ENCODE data around the gene FBXL5. TPM values are rescaled to one million over a fixed set of nuclear protein-coding genes. Genes with fewer than 3 reads are reported as not detected.

FBXL5 gene
- total RNA-seq, 1 donor from 2014 or later: 75.7 TPM

GRCh38 chr4:15568821-15569220 lies 86.3 kb downstream of the FBXL5 start:
- no peak for DNase-seq (ENCODE audit: extremely low read depth, low read depth, low spot score)

DNA sequence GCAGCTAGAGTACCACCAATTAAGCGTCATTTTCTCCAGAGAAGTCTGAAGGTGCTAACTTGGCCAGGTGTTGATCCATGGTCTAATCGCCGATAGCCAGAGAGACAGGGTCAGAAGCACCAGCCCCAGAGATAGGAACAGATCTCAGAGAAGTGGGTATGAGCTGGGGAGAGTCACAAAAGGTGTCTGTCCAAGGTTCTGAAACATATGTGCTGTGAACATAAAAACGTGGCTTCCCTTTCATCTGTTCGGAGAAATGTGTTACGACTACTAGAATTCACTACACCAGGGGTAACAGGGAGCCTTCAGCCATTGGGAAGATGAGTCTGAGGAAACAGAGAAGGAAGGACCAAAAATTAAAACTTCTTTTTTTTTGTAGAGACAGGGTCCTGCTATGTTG lies 91.3 kb downstream of the FBXL5 start:
- DNase-seq (ENCODE audit: extremely low read depth, low read depth, low spot score): no peak

DNA sequence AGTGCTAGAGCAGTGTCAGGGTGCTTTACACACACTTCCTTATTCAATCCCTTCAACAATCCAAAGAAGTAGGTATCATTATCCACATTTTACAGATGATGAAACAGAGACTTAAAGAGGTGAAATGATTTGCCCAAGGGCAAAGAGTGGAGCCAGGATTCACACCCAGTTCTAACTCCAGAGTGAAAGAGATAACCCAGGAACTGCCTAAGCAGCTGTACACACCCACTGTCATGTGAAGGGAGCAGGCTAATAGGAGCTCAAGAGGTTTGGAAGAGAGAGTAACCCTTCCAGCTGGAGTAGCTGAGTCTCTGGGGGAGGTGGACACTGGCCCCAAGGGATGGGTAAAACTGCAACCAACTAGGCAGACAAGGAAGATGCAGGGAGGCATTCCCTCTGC lies 92.5 kb downstream of the FBXL5 start:
- DNase-seq (ENCODE audit: extremely low read depth, low read depth, low spot score): no peak

- DNase-seq (ENCODE audit: extremely low read depth, low read depth, low spot score): no peak
These were observed 93.0 kb downstream of the FBXL5 start for GRCh38 chr4:15562114-15562513.

DNA sequence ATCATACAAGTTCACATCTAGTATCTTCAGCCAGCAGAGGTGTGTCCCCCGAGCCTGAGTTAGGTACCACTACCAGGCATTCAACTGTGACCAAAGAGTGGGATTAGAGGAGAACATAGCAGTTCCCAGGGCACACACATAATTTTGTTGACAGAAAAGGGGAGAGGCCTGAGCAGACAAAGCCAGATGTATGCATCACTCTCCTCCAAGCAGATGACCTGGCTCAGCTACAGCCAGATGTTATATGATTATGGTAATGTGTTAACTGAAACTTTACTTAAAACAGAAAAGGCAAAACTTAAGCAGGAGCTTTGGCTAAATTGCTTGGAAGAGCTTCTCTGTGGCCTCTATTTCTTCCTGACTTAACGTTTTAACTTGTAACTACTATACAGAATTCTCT lies 96.6 kb downstream of the FBXL5 start:
- DNase-seq (ENCODE audit: extremely low read depth, low read depth, low spot score): no peak

GRCh38 chr4:15557786-15558550 lies 97.2 kb downstream of the FBXL5 start:
- no peak for DNase-seq (ENCODE audit: extremely low read depth, low read depth, low spot score)

DNA sequence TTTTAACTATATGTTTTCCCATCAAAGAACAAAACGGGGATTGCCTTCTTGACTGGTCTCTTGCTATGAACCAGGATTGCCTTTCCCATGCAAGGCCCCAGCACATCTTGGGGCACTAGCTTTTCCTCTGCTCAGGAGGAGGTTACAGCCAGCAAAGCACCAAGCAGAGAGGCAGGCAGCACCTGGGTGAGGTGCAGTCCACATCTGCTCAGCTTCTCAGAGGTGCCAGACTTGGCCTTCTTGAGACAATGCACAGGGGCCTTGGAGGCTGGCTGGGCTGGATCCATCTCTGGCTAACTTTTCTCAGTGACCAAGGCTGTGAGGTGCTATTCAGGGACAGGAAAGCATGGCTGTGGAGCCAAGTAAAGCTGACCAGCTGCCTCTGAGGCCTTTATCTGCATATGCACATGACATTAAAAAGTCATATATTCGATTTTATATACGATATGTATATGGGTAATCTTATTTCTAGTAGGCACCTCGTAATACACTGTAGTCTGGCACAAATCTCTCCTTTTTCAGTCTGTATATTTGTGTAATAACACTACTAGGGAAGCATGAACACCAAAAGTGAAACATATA lies 98.6 kb downstream of the FBXL5 start:
- no peak for DNase-seq (ENCODE audit: extremely low read depth, low read depth, low spot score)

Other genes with a start within 250 kb of the FBXL5 start
- not detected in 2 replicates for gene C1QTNF7, start 227.3 kb downstream of the FBXL5 start, total RNA-seq
- 21.1 and 23.2 TPM in 2 replicates for gene CC2D2A, start 185.5 kb downstream of the FBXL5 start, total RNA-seq
- gene FAM200B, start 26.5 kb upstream of the FBXL5 start, total RNA-seq: 38.7 and 40.2 TPM in 2 replicates
- 43.2 and 88.9 TPM in 2 replicates for gene BST1, start 47.7 kb upstream of the FBXL5 start, total RNA-seq
- gene CD38, start 123.0 kb upstream of the FBXL5 start, total RNA-seq: 1.6 and 3.2 TPM in 2 replicates